NCI-H2227 (cell line): Measurements from ENCODE around the gene ZNF71.
A peak's percentile ranks its signal among the peaks of the same experiment; 100 is the strongest.

ENCODE experiments used
- DNase-seq: peaks from one replicate; lab custom pipeline; 2025; ENCODE audit not compliant: unreplicated experiment; lab: John Stamatoyannopoulos, UW

ZNF71 gene

GRCh38 chr19:56594783-56595547, at the start of gene ZNF71:
ZNF71 (plus strand) TSS chr19:56595302; CDS start chr19:56601559, 6,257 bp downstream.
- DNase-seq, result peak; percentile 99

GRCh38 chr19:56547535-56547934, 47.6 kb upstream of the ZNF71 start:
- DNase-seq, result no peak

DNA sequence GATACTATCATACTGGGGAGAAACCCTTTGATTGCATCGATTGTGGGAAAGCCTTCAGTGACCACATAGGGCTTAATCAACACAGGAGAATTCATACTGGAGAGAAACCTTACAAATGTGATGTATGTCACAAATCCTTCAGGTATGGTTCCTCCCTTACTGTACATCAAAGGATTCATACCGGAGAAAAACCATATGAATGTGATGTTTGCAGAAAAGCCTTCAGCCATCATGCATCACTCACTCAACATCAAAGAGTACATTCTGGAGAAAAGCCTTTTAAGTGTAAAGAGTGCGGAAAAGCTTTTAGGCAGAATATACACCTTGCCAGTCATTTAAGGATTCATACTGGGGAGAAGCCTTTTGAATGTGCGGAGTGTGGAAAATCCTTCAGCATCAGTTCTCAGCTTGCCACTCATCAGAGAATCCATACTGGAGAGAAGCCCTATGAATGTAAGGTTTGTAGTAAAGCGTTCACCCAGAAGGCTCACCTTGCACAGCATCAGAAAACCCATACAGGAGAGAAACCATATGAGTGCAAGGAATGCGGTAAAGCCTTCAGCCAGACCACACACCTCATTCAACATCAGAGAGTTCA, 40.7 kb upstream of the ZNF71 start:
- DNase-seq, result no peak

GRCh38 chr19:56562766-56563165, 32.3 kb upstream of the ZNF71 start:
- no peak for DNase-seq

GRCh38 chr19:56566904-56567273, 28.2 kb upstream of the ZNF71 start:
- peak; percentile 86 for DNase-seq

DNA sequence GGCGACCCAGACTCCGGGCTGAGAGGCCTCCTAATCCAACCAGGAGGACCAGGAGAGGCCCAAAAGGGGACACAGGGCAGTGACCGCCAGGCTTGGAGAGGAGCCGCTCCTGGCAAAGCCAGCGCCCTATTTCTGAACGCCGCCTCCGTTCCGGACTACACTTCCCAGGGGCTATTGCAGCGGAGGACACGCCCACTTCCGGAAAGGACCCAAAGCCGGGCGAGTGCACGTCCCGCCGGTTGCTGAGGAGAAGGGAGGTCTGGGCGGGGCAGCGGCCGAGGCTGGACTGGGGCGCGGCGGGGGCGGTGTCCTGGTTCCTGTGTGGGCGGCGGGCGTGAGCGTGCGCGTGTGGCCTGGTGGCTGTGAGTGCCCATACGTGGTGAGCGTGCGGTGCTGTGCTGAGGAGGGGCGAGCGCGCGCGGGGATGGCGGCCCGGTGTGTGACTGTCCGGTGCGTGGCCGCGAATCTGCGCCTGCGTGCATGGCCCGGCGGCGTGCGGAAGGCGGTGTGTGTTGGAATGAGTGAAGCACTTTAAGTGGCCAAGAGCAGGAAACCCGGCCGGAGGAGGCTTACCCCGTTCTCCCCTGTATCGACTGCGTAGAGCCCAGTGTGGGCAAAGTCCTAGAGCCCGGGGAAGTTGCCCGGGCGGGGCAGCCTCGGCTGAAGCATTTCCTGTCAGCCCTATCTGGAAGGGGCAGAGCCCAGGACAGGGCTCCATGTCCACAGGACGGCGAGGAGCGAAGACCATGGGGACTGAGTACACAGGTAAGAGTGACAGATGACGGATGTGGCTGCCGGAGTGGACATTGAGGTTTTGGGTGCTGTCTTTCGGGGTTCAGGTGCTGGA, 27.6 kb upstream of the ZNF71 start, which contains the start of gene ZNF470:
Gene ZNF470 (plus strand): TSS at position 195 of the 847 bp plus-strand sequence. CDS start 2,844 bp downstream, outside the sequence.
- peak; percentile 99 for DNase-seq

DNA sequence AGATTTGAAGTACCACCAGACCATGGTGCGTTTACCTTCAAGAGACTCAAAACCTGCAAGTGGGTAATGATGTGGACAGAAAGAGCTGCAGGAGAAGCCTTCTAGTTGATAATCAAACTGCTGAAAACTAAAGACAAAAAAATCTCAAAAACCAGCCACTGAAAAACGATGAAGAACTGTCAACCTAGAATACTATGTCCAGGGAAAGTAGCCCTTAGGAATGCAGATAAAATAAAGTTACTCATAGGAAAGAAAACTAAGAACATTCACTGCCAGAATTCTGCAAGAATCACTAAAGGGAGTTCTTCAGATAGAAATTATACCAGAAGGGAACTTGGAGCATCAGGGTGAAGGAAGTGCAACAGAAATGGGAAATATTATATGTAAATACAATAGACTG, 22.5 kb upstream of the ZNF71 start:
- DNase-seq, result no peak

DNA sequence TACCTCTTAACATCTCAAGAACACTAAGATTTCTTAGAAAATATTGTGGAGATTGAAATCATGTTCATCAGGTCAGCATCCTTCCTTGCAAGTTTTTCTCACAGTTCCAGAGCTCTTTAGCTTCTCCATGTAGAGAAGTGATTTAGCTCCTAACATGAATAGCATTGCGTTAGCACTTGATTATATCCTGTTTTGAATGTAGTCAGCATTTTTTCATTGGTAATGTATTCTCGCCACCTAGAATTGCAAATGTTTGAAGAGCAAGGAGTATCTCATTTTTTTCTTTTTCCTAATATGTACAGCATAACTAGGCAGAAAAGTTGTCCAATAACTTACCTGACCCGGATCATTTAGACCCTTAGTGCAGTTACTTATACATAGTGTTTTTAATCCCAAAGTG, 21.2 kb upstream of the ZNF71 start:
- DNase-seq, result no peak

GRCh38 chr19:56577719-56578602, 17.1 kb upstream of the ZNF71 start:
- DNase-seq, result no peak

DNA sequence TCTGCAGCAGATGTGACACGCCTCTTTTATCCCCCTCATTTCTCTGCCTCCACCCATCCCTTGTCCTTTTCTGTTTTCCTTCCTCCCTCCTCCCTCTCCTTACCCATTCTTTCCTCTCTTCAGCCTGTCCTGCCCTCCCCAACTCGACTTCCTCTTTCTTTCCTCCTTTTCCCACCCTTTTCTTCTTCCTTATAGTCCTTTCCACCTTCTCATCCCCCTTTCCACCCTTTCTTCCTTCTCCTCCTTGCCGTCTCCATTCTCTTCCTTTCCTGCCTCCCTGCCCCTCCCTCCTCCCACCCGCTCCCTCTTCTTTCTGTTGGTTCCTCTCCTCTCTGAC, 688 bp upstream of the ZNF71 start:
- no peak for DNase-seq

- DNase-seq, result no peak
Observed at GRCh38 chr19:56595548-56595899, 422 bp downstream of the ZNF71 start.

GRCh38 chr19:56596676-56597075, 1.6 kb downstream of the ZNF71 start:
- DNase-seq, result no peak

DNA sequence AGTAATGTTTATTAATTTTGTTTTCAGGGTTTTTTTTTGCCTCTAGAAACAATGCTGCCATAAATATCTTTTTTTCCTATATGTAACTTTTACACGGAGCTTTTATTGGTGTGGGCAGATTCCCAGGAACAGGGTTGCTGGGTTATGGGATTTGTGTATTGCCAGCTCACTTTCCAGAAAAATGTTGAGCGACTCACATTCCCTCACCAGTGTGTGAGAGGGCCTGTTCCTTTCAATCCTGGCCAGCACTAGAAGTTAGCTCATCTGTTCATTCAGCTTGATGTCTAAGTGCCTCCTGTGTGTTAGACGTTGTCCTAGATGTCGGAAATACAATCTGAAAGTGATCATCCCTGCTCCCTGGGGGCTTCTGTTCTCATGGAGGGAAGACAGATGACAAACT, 2.6 kb downstream of the ZNF71 start:
- no peak for DNase-seq

- no peak for DNase-seq
Observed at GRCh38 chr19:56601375-56601774, 6.3 kb downstream of the ZNF71 start.

- DNase-seq, result no peak
Observed at GRCh38 chr19:56603829-56604228, 8.7 kb downstream of the ZNF71 start.

DNA sequence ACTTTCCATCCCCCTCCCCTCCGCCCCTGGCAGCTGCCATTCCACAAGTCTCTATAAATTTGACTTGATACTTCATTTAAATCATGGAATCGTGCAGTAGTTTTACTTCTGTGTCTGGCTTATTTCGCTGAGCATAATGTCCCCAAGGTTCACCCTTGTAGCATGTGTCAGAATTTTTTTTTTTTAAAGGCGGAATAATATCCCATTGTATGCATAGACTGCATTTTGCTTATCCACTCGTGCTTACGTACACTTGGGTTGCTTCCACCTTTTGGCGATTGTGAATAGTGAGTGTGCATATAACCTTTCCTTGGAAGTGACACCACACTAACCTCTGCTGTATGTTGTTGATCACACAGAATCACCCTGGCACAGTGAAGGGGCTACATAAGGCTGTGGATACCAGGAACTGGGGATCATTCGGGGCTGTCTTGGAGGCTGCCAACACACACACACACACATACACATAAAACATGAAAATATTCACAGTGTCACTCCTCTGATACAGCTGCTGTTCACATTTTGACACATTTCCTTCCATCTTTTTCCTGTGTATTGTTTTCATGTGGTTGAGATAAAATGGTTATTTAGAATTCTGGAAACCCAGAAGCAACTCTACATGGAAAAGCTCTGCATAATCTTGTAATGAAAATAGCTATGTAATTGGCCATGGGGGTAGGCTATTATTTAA, 13.3 kb downstream of the ZNF71 start:
- DNase-seq, result no peak

GRCh38 chr19:56611288-56611687, 16.2 kb downstream of the ZNF71 start:
- DNase-seq, result no peak

DNA sequence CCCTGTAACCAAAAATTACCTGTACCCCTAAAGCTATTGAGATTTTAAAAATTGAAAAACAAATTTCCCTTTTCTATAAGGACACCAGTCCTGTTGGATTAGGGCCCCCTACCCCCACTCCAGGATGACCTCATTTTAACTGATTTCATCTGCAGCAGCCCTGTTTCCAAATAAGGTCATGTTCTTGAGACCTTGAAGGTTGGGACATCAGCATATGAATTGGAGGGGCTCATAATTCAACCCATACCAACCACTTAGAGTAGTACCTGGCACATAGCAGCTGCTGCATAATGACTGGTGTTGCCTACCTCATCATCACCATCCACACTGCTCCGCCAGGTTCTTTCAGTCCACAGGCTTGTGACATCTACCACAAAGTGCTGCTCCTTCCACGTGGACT, 17.6 kb downstream of the ZNF71 start:
- no peak for DNase-seq

GRCh38 chr19:56613639-56614038, 18.5 kb downstream of the ZNF71 start:
- DNase-seq, result no peak

GRCh38 chr19:56617531-56617930, 22.4 kb downstream of the ZNF71 start:
- DNase-seq, result no peak
